ENCODE data around the gene ZRANB1.

The ZRANB1 gene

DNA sequence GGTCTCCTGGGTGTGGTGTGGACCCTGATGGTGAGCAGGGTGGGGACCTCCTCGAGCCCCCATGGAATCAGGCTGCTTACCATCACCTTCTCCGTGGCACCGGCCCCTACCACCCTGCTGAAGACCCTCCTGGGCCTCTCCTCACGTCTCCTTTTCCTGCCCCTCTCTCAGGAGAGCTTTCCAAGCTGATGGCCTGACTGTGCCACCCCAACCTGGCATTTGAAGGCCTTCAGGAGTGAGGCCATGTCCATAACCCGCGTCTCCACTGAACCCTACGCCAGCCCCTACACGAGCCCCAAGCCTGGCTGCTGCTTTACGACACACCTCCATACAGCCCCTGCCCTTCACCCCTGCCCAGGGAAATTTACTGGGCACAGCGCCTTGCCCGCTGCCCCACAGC, 55.4 kb downstream of the ZRANB1 start:
- TF ChIP-seq CTCF (IDR thresholded peaks at IDR 0.05; ENCODE audit: insufficient read depth, missing control alignments): no peak
- FAIRE-seq (no peak), DNase-seq (ENCODE audit: insufficient read length, low spot score) (no peak)

GRCh38 chr10:124997771-124998623, 56.1 kb downstream of the ZRANB1 start:
- FAIRE-seq (no peak), DNase-seq (ENCODE audit: insufficient read length, low spot score) (no peak)
- TF ChIP-seq CTCF (IDR thresholded peaks at IDR 0.05; ENCODE audit: insufficient read depth, missing control alignments): no peak

DNA sequence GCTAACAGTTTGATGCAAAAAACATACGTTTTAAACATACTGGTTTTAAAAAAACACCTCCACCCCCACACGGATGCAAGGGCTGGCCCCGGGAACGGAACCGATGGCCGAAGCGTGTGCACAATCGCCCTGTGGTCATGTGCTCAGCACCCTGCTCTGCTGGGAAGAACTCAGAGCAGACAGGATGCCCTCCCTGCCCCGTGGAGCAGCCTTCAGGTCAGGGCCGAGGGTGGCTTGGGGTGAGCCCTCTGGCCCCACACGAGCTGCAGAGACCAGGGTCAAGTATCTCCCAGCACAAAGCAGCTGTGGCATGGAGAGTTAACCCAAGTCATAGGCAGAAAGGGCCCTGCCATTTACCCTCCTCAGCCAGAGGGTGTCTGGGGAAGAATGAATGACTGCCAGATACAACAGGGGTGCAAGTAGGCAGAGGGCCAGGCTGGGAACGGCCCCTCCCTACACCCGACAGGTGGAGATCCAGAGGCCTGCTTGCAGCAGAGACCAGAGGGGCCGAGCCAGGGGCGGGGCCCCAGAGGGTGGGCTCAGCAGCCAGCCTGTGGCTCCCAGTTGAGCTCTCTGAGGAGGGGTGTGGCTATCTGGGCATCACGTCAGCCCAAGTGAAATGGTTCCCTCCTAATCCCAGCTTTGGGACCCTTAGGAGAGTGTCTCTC, 56.8 kb downstream of the ZRANB1 start:
- no peak for FAIRE-seq
- DNase-seq (ENCODE audit: insufficient read length, low spot score): no peak
- no peak for TF ChIP-seq CTCF (IDR thresholded peaks at IDR 0.05; ENCODE audit: insufficient read depth, missing control alignments)

DNA sequence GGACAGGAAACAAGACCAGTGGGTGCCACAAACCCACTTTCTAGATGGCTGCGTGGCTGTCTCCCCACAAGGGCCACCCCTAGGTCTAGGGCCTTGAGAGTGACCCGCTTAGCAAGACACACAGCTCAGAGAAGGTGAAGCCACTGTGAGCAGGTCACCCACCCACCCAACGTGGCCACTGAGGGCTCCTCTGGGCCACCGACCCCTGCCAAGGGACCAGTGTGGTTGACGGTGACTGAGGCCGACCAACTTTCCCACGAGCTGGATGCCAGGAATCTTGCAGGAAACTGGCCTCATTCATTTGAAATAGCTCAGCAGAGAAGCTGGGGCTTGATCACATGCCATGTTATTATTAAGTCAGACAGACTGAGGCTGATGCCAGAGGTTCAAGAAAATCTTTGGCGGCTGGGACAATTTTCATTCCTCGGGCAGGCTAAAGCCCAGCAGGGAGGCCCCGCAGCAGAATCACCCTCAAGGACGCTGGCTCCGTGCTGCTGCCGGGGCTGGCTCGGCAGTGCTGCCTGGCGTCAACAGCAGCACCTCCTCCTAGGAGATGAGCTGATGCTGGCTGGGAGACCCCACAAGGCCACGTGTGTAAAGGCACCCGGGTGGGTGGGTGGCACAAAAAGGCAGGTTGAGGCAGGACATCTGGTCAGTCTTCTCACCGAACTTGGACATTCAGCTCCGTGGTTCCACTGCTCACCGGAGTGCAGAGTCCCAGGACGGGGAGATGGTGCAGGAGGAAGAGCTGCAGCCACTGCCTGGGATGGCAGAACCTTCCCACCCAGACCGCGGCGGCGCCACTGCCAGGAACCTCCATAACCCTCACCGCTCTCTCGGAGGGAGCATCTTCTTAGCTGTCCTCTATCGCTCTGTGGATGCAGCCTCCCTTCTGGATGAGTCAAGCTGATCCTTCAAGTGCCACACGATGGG, 57.8 kb downstream of the ZRANB1 start:
- no peak for DNase-seq (ENCODE audit: insufficient read length, low spot score)
- TF ChIP-seq CTCF (IDR thresholded peaks at IDR 0.05; ENCODE audit: insufficient read depth, missing control alignments): no peak
- FAIRE-seq: no peak

- FAIRE-seq: no peak
- TF ChIP-seq CTCF (IDR thresholded peaks at IDR 0.05; ENCODE audit: insufficient read depth, missing control alignments): peak; percentile 33
- no peak for DNase-seq (ENCODE audit: insufficient read length, low spot score)
These were observed 58.7 kb downstream of the ZRANB1 start for GRCh38 chr10:125000366-125001312.

All from D721Med (cell line).